Activated CD4-positive, alpha-beta T cell treated with anti-CD3 and anti-CD28 coated beads, Interleukin-2, amount 50 U/mL, for 48 hours (primary cell): Measurements from ENCODE around the gene CSF1.
"Not testable (repeated sequence)": the region's sequence is repeated elsewhere in the genome, so short reads cannot be mapped to it uniquely, and the experiment has no call there.

ENCODE experiments used
- DNase-seq, 2 experiments: peaks; one replicate each; pipeline ENCODE4 v3.0.0-alpha.2; 2020

The CSF1 gene

GRCh38 chr1:109920391-109920790, 9.7 kb downstream of the CSF1 start:
- not testable (repeated sequence) for DNase-seq

- no peak for DNase-seq
These were observed 11.7 kb downstream of the CSF1 start for GRCh38 chr1:109922326-109922725.

GRCh38 chr1:109923131-109923945, 12.7 kb downstream of the CSF1 start:
- DNase-seq: peak in 1 of 2 experiments; percentile 2

- peak in 1 of 2 experiments; percentile 1 for DNase-seq
These were observed 13.3 kb downstream of the CSF1 start for GRCh38 chr1:109923946-109924275.

- no peak for DNase-seq
These were observed 13.7 kb downstream of the CSF1 start for GRCh38 chr1:109924316-109924715.

GRCh38 chr1:109925159-109925990, 14.7 kb downstream of the CSF1 start:
- no peak for DNase-seq

- no peak for DNase-seq
These were observed 16.1 kb downstream of the CSF1 start for GRCh38 chr1:109926662-109927300.

GRCh38 chr1:109927356-109927755, 16.7 kb downstream of the CSF1 start:
- DNase-seq: no peak

GRCh38 chr1:109927911-109928321, 17.3 kb downstream of the CSF1 start:
- no peak for DNase-seq

- DNase-seq: no peak
These were observed 18.0 kb downstream of the CSF1 start for GRCh38 chr1:109928591-109929111.

- no peak for DNase-seq
These were observed 18.5 kb downstream of the CSF1 start for GRCh38 chr1:109929170-109929569.

GRCh38 chr1:109929588-109930251, 19.1 kb downstream of the CSF1 start:
- no peak for DNase-seq

- no peak for DNase-seq
These were observed 19.8 kb downstream of the CSF1 start for GRCh38 chr1:109930252-109930993.

GRCh38 chr1:109931189-109931731, 20.6 kb downstream of the CSF1 start:
- DNase-seq: no peak

GRCh38 chr1:109931911-109932636, 21.4 kb downstream of the CSF1 start:
- DNase-seq: no peak

- DNase-seq: no peak
These were observed 22.0 kb downstream of the CSF1 start for GRCh38 chr1:109932679-109933078.

GRCh38 chr1:109933856-109934711, 23.4 kb downstream of the CSF1 start:
- DNase-seq: no peak

GRCh38 chr1:109935451-109935900, 24.8 kb downstream of the CSF1 start:
- DNase-seq: no peak

GRCh38 chr1:109937738-109938137, 27.1 kb downstream of the CSF1 start:
- DNase-seq: no peak

- no peak for DNase-seq
These were observed 27.9 kb downstream of the CSF1 start for GRCh38 chr1:109938556-109938955.
